ENCODE measurements around the gene GBP1. TPM values are rescaled to one million over a fixed set of nuclear protein-coding genes. Genes with fewer than 3 reads are reported as not detected.
A peak's percentile ranks its signal among the peaks of the same experiment; 100 is the strongest.
"Not testable (repeated sequence)": the region's sequence is repeated elsewhere in the genome, so short reads cannot be mapped to it uniquely, and the experiment has no call there.

GBP1 gene
- total and polyA plus RNA-seq, 2 experiments from 2014 or later: 12.0 to 18.9 TPM

- H3K36me3 ChIP-seq (replicated peaks; ENCODE audit: insufficient read depth, low read depth): no peaks in the 10 kb centered on the region
- no peaks in the 10 kb centered on the region for H3K9me2 ChIP-seq (replicated peaks; ENCODE audit: insufficient read depth)
- H3K4me2 ChIP-seq: no peak overlapping the region
- DNase-seq (ENCODE audit: low spot score): no peak
- no peaks in the 10 kb centered on the region for H3K79me2 ChIP-seq
- no peaks in the 10 kb centered on the region for H3K4me1 ChIP-seq (ENCODE audit: insufficient read depth)
- no peak overlapping the region for H2AFZ ChIP-seq
- WGBS (ENCODE audit: low lambda C conversion rate, missing lambda C conversion rate): 90% methylated on average over 9 of the region's 9 CpGs
- no peak overlapping the region for H3K4me3 ChIP-seq
- no peaks in the 10 kb centered on the region for H3K27me3 ChIP-seq
- TF ChIP-seq EZH2 (IDR thresholded peaks at IDR 0.05; ENCODE audit: borderline replicate concordance) (no peak), CTCF (IDR thresholded peaks at IDR 0.05; ENCODE audit: poor library complexity) (no peak), EZH2phosphoT487 (IDR thresholded peaks at IDR 0.05; ENCODE audit: low read depth, severe bottlenecking, unreplicated experiment) (no peak)
- H3K9me3 ChIP-seq (ENCODE audit: low read depth): no peaks in the 10 kb centered on the region
- H4K20me1 ChIP-seq (ENCODE audit: insufficient read depth, poor library complexity, severe bottlenecking): no peaks in the 10 kb centered on the region
- peak overlapping the region; percentile 0 for H3K27ac ChIP-seq
Observed at GRCh38 chr1:89051300-89051954, 13.6 kb downstream of the GBP1 start.

GRCh38 chr1:89050649-89051033 is 14.4 kb downstream of the GBP1 start:
- no peak overlapping the region for H3K4me2 ChIP-seq
- H3K4me3 ChIP-seq: no peak overlapping the region
- no peaks in the 10 kb centered on the region for H4K20me1 ChIP-seq (ENCODE audit: insufficient read depth, poor library complexity, severe bottlenecking)
- DNase-seq (ENCODE audit: low spot score): no peak
- no peaks in the 10 kb centered on the region for H3K36me3 ChIP-seq (replicated peaks; ENCODE audit: insufficient read depth, low read depth)
- no peak overlapping the region for H3K27ac ChIP-seq
- no peaks in the 10 kb centered on the region for H3K27me3 ChIP-seq
- no peak for TF ChIP-seq EZH2 (IDR thresholded peaks at IDR 0.05; ENCODE audit: borderline replicate concordance)
- no peak for TF ChIP-seq EZH2phosphoT487 (IDR thresholded peaks at IDR 0.05; ENCODE audit: low read depth, severe bottlenecking, unreplicated experiment)
- TF ChIP-seq CTCF (IDR thresholded peaks at IDR 0.05; ENCODE audit: poor library complexity): no peak
- no peaks in the 10 kb centered on the region for H3K9me3 ChIP-seq (ENCODE audit: low read depth)
- H3K4me1 ChIP-seq (ENCODE audit: insufficient read depth): peaks cover 4% of the 10 kb centered on the region
- 97% methylated on average over 11 of the region's 11 CpGs for WGBS (ENCODE audit: low lambda C conversion rate, missing lambda C conversion rate)
- no peak overlapping the region for H2AFZ ChIP-seq
- no peaks in the 10 kb centered on the region for H3K9me2 ChIP-seq (replicated peaks; ENCODE audit: insufficient read depth)
- no peaks in the 10 kb centered on the region for H3K79me2 ChIP-seq

GRCh38 chr1:89049901-89050648 is 14.9 kb downstream of the GBP1 start:
- not testable (repeated sequence) for H2AFZ ChIP-seq; H3K36me3 ChIP-seq (replicated peaks; ENCODE audit: insufficient read depth, low read depth); H3K9me3 ChIP-seq (ENCODE audit: low read depth); H3K9me2 ChIP-seq (replicated peaks; ENCODE audit: insufficient read depth); H3K4me2 ChIP-seq; H3K4me1 ChIP-seq (ENCODE audit: insufficient read depth); H3K79me2 ChIP-seq; DNase-seq (ENCODE audit: low spot score); H3K27me3 ChIP-seq; H3K4me3 ChIP-seq; H3K27ac ChIP-seq; H4K20me1 ChIP-seq (ENCODE audit: insufficient read depth, poor library complexity, severe bottlenecking)
- 76% methylated on average over 9 of the region's 9 CpGs for WGBS (ENCODE audit: low lambda C conversion rate, missing lambda C conversion rate)

- 66% methylated on average over 2 of the region's 4 CpGs for WGBS (ENCODE audit: low lambda C conversion rate, missing lambda C conversion rate)
- not testable (repeated sequence) for H3K27ac ChIP-seq; H3K9me2 ChIP-seq (replicated peaks; ENCODE audit: insufficient read depth); H3K9me3 ChIP-seq (ENCODE audit: low read depth); H3K27me3 ChIP-seq; H3K36me3 ChIP-seq (replicated peaks; ENCODE audit: insufficient read depth, low read depth); H4K20me1 ChIP-seq (ENCODE audit: insufficient read depth, poor library complexity, severe bottlenecking); H3K4me1 ChIP-seq (ENCODE audit: insufficient read depth); H3K79me2 ChIP-seq; H3K4me2 ChIP-seq; H2AFZ ChIP-seq; DNase-seq (ENCODE audit: low spot score); H3K4me3 ChIP-seq
Observed at GRCh38 chr1:89049187-89049586, 15.8 kb downstream of the GBP1 start.
